ENCODE results near the gene MYO1F. TPM values are rescaled to one million over a fixed set of nuclear protein-coding genes. Genes with fewer than 3 reads are reported as not detected.

The MYO1F gene
- total and polyA plus RNA-seq, 2 experiments from 2014 or later, result 0.54 to 1.6 TPM

DNA sequence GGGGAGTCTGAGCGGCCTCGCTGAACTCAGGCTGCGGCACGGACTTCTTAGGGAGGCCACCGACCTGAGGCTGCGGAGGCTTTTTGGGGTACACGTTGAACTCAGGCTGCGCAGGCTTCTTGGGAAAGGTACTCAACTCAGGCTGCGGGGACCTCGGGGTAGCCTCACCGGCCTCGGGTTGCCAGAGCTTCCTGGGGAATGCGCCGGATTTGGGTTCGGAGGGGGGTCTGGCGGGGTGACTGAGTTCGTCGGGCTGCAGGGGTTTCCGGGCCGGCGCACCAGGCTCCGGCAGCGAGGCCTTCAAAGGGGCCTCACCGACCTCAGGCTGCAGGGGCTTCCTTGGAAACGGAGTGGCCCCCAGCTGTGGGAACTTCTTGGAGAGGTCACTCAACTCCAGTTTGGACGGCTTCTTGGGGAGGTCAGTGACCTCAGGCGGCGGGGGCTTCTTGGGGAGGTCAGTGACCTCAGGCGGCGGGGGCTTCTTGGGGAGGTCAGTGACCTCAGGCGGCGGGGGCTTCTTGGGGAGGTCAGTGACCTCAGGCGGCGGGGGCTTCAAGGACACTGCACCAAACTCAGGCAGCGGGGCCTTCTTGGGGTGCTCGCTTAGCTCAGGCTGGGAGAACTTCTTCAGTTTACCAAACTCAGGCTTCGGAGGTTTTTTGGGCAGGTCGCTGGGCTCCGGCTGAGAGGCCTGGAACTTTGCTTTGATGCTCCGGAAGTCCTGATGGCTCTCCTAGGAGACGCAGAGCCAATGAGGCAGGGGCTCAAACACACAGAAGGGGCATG lies 78.0 kb downstream of the MYO1F start:
- no peak for TF ChIP-seq EZH2 (IDR thresholded peaks at IDR 0.05; ENCODE audit: insufficient read depth, poor library complexity, severe bottlenecking)
- no peak for TF ChIP-seq EZH2phosphoT487 (IDR thresholded peaks at IDR 0.05; ENCODE audit: insufficient read depth, low read depth)
- H4K20me1 ChIP-seq (ENCODE audit: insufficient read depth), result no peaks in the 10 kb centered on the region
- no peak overlapping the region for H3K4me2 ChIP-seq (ENCODE audit: unreplicated experiment)
- no peaks in the 10 kb centered on the region for H3K4me1 ChIP-seq (ENCODE audit: insufficient read depth)
- 84 to 90% methylated on average over 28 to 41 of the region's 41 CpGs for WGBS, 2 experiments (ENCODE audit: low coverage in 1 of 2, low lambda C conversion rate in 2 of 2, missing lambda C conversion rate in 2 of 2)
- no peak overlapping the region for H3K27ac ChIP-seq
- H2AFZ ChIP-seq, result no peak overlapping the region
- no peaks in the 10 kb centered on the region for H3K79me2 ChIP-seq (ENCODE audit: insufficient read depth)
- no peak overlapping the region for H3K9ac ChIP-seq
- H3K36me3 ChIP-seq (ENCODE audit: low read depth), result no peaks in the 10 kb centered on the region
- H3K27me3 ChIP-seq (replicated peaks; ENCODE audit: insufficient read depth), result no peaks in the 10 kb centered on the region
- H3K9me2 ChIP-seq (ENCODE audit: insufficient read depth), result no peaks in the 10 kb centered on the region
- H3F3A ChIP-seq (ENCODE audit: insufficient read depth), result no peaks in the 10 kb centered on the region
- in situ Hi-C loops (cut with MboI), result no loop called here
- DNase-seq, result no peak
- no peak overlapping the region for H3K4me3 ChIP-seq
- no peaks in the 10 kb centered on the region for H3K9me3 ChIP-seq (ENCODE audit: low read depth)

DNA sequence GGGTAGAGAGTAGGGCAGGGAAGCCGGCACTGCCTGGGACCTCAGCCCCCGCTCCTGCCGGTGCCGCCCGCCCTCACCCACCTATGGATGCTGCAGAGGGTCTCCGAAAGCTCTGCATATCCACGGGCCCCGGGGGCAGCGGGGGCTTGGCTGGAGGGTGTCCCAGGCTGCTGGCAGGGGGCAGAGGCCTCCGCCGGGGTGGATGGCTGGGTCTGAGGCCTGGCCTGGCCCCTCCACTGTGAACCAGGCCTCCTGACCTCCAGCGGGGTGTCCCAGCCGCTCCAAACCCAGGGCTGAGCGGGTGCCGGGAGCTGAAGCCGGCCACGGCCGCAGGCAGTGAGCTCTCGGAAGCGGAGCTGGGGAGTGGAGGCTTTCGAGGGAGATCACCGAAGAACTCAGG lies 78.9 kb downstream of the MYO1F start:
- no peaks in the 10 kb centered on the region for H3K27me3 ChIP-seq (replicated peaks; ENCODE audit: insufficient read depth)
- 86 to 88% methylated on average over 13 to 16 of the region's 22 CpGs for WGBS, 2 experiments (ENCODE audit: low coverage in 1 of 2, low lambda C conversion rate in 2 of 2, missing lambda C conversion rate in 2 of 2)
- no peaks in the 10 kb centered on the region for H3K9me2 ChIP-seq (ENCODE audit: insufficient read depth)
- no peaks in the 10 kb centered on the region for H3F3A ChIP-seq (ENCODE audit: insufficient read depth)
- H3K36me3 ChIP-seq (ENCODE audit: low read depth), result no peaks in the 10 kb centered on the region
- H3K27ac ChIP-seq, result no peak overlapping the region
- TF ChIP-seq EZH2 (IDR thresholded peaks at IDR 0.05; ENCODE audit: insufficient read depth, poor library complexity, severe bottlenecking), result no peak
- no peak for TF ChIP-seq EZH2phosphoT487 (IDR thresholded peaks at IDR 0.05; ENCODE audit: insufficient read depth, low read depth)
- H3K4me3 ChIP-seq, result no peak overlapping the region
- H2AFZ ChIP-seq, result no peak overlapping the region
- no peaks in the 10 kb centered on the region for H3K79me2 ChIP-seq (ENCODE audit: insufficient read depth)
- H3K9me3 ChIP-seq (ENCODE audit: low read depth), result no peaks in the 10 kb centered on the region
- no peak for DNase-seq
- no peaks in the 10 kb centered on the region for H3K4me1 ChIP-seq (ENCODE audit: insufficient read depth)
- no peak overlapping the region for H3K9ac ChIP-seq
- no peak overlapping the region for H3K4me2 ChIP-seq (ENCODE audit: unreplicated experiment)
- in situ Hi-C loops (cut with MboI), result no loop called here
- H4K20me1 ChIP-seq (ENCODE audit: insufficient read depth), result no peaks in the 10 kb centered on the region

DNA sequence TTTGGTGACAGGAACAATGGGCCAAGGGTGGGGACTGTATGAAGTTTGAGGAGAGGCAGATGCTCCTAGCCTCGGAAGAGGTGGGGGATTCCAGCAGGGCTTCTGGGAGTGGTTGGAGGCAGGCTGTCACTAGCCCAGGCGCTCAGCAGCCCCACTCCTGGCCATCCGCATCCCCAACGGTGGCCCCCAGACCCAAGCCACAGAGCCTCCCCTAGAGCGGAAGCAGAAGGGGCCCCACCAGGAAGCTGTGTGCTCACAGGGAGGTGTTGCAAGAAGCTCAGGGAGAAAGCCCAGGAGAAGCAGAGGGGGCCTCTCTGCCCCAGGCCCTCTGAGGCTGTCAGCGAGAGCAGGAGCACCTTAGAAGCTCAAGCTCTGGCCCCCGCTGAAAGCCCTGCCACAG lies 83.1 kb downstream of the MYO1F start:
- H4K20me1 ChIP-seq (ENCODE audit: insufficient read depth), result no peaks in the 10 kb centered on the region
- H3K4me3 ChIP-seq, result no peak overlapping the region
- TF ChIP-seq EZH2phosphoT487 (IDR thresholded peaks at IDR 0.05; ENCODE audit: insufficient read depth, low read depth), result no peak
- TF ChIP-seq EZH2 (IDR thresholded peaks at IDR 0.05; ENCODE audit: insufficient read depth, poor library complexity, severe bottlenecking), result no peak
- no peaks in the 10 kb centered on the region for H3F3A ChIP-seq (ENCODE audit: insufficient read depth)
- no peak overlapping the region for H2AFZ ChIP-seq
- no peaks in the 10 kb centered on the region for H3K79me2 ChIP-seq (ENCODE audit: insufficient read depth)
- no peak overlapping the region for H3K27ac ChIP-seq
- DNase-seq, result no peak
- no peaks in the 10 kb centered on the region for H3K36me3 ChIP-seq (ENCODE audit: low read depth)
- in situ Hi-C loops (cut with MboI), result no loop called here
- no peaks in the 10 kb centered on the region for H3K4me1 ChIP-seq (ENCODE audit: insufficient read depth)
- no peak overlapping the region for H3K4me2 ChIP-seq (ENCODE audit: unreplicated experiment)
- WGBS, 2 experiments (ENCODE audit: low coverage in 1 of 2, low lambda C conversion rate in 2 of 2, missing lambda C conversion rate in 2 of 2), result 67 to 73% methylated on average over 7 of the region's 7 CpGs
- no peaks in the 10 kb centered on the region for H3K9me2 ChIP-seq (ENCODE audit: insufficient read depth)
- H3K27me3 ChIP-seq (replicated peaks; ENCODE audit: insufficient read depth), result no peaks in the 10 kb centered on the region
- no peak overlapping the region for H3K9ac ChIP-seq
- no peaks in the 10 kb centered on the region for H3K9me3 ChIP-seq (ENCODE audit: low read depth)

GRCh38 chr19:8491574-8491973 lies 85.7 kb downstream of the MYO1F start:
- Histone ChIP-seq H3K27ac (no peak overlapping the region), H3F3A (ENCODE audit: insufficient read depth) (no peaks in the 10 kb centered on the region), H3K27me3 (replicated peaks; ENCODE audit: insufficient read depth) (no peaks in the 10 kb centered on the region), H4K20me1 (ENCODE audit: insufficient read depth) (no peaks in the 10 kb centered on the region), H3K4me2 (ENCODE audit: unreplicated experiment) (no peak overlapping the region), H3K36me3 (ENCODE audit: low read depth) (peaks cover 7% of the 10 kb centered on the region; the same call in 1 of the 2 replicates), H3K9me2 (ENCODE audit: insufficient read depth) (no peaks in the 10 kb centered on the region), H3K9ac (no peak overlapping the region), H3K9me3 (ENCODE audit: low read depth) (no peaks in the 10 kb centered on the region), H3K79me2 (ENCODE audit: insufficient read depth) (no peaks in the 10 kb centered on the region), H3K4me3 (no peak overlapping the region), H3K4me1 (ENCODE audit: insufficient read depth) (no peaks in the 10 kb centered on the region), H2AFZ (no peak overlapping the region)
- TF ChIP-seq EZH2 (IDR thresholded peaks at IDR 0.05; ENCODE audit: insufficient read depth, poor library complexity, severe bottlenecking) (no peak), EZH2phosphoT487 (IDR thresholded peaks at IDR 0.05; ENCODE audit: insufficient read depth, low read depth) (no peak)
- no peak for DNase-seq
- in situ Hi-C loops (cut with MboI), result no loop called here
- 82 to 86% methylated on average over 6 of the region's 6 CpGs for WGBS, 2 experiments (ENCODE audit: low coverage in 1 of 2, low lambda C conversion rate in 2 of 2, missing lambda C conversion rate in 2 of 2)
